HEK293 (cell line): ENCODE data around the gene PAN2.

Source experiments
- CTCF ChIA-PET: fragments of 350-600 bp; formaldehyde crosslinking; extraction: SDS; loops from one replicate; lab custom pipeline; 2021; ENCODE audit warnings: antibody characterized with exemption; lab: Yijun Ruan, JAX
- POLR2A ChIA-PET: fragments of 300-600 bp; formaldehyde crosslinking; extraction: SDS; loops from one replicate; lab custom pipeline; 2020; ENCODE audit warnings: antibody characterized with exemption, inconsistent platforms; lab: Yijun Ruan, JAX
- H3K27ac ChIP-seq: fragments of 200-500 bp; sonication (Bioruptor generic); 2 replicates; pipeline ENCODE4 v1.5.1; 2014; ENCODE audit warnings: low read depth, low read length, control low read depth, inconsistent platforms; ENCODE audit errors: extremely low read depth
- H3K36me3 ChIP-seq, 2 experiments: fragments of 200-500 bp in 1 of 2; sonication (Bioruptor generic) in 1 of 2; 1 replicate in 1 of 2; 2 replicates in 1 of 2; pipeline ENCODE4 v1.5.1; 2014 to 2017; ENCODE audit warnings: inconsistent platforms in 2 of 2, low read length in 2 of 2; ENCODE audit not compliant: control insufficient read depth in 2 of 2, insufficient read depth in 1 of 2
- H3K4me1 ChIP-seq: fragments of 200-500 bp; sonication (Bioruptor generic); 2 replicates; pipeline ENCODE4 v1.5.1; 2014; ENCODE audit warnings: mild to moderate bottlenecking, low read length, inconsistent platforms; ENCODE audit not compliant: control insufficient read depth, insufficient read depth
- H3K4me3 ChIP-seq: 2 replicates; pipeline ENCODE4 v1.5.1; 2011; ENCODE audit warnings: low read depth, mild to moderate bottlenecking, control low read depth, low read length, moderate library complexity
- H3K9me3 ChIP-seq: fragments of 200-500 bp; sonication (Bioruptor generic); 2 replicates; pipeline ENCODE4 v1.5.1; 2014; ENCODE audit warnings: low read depth, low read length, inconsistent platforms; ENCODE audit not compliant: control insufficient read depth, insufficient read depth
- ATF2 ChIP-seq: fragments of 450-650 bp; formaldehyde crosslinking; IDR thresholded peaks from 2 replicates; pipeline ENCODE4 v1.5.1; 2016; ENCODE audit warnings: missing biosample characterization, missing genetic modification characterization, low read depth
- BCL11A ChIP-seq: fragments of 450-650 bp; formaldehyde crosslinking; IDR thresholded peaks from 2 replicates; pipeline ENCODE4 v1.5.1; 2016; ENCODE audit warnings: low read depth, missing biosample characterization, missing genetic modification characterization
- EGR2 ChIP-seq: fragments of 450-650 bp; formaldehyde crosslinking; IDR thresholded peaks from 2 replicates; pipeline ENCODE4 v1.5.1; 2016; ENCODE audit warnings: low read depth, missing biosample characterization, missing genetic modification characterization
- SETDB1 ChIP-seq: IDR thresholded peaks from one replicate; pipeline ENCODE4 v1.6.1; 2017; ENCODE audit warnings: mild to moderate bottlenecking, low read length, moderate library complexity, mixed read lengths; ENCODE audit not compliant: insufficient read length
- ZBTB6 ChIP-seq: fragments of 450-650 bp; formaldehyde crosslinking; IDR thresholded peaks from 2 replicates; pipeline ENCODE4 v1.5.1; 2017; ENCODE audit warnings: missing biosample characterization, missing genetic modification characterization
- ZFHX2 ChIP-seq: fragments of 450-650 bp; formaldehyde crosslinking; conservative IDR thresholded peaks from 2 replicates; pipeline ENCODE4 v1.5.1; 2016; ENCODE audit warnings: missing biosample characterization, missing genetic modification characterization
- ZFP3 ChIP-seq: fragments of 450-650 bp; formaldehyde crosslinking; IDR thresholded peaks from 2 replicates; pipeline ENCODE4 v1.5.1; 2016; ENCODE audit warnings: low read depth, missing biosample characterization, missing genetic modification characterization
- ZNF121 ChIP-seq: fragments of 450-650 bp; formaldehyde crosslinking; IDR thresholded peaks from 2 replicates; pipeline ENCODE4 v1.5.1; 2016; ENCODE audit warnings: missing biosample characterization, missing genetic modification characterization
- ZNF274 ChIP-seq, 2 experiments: fragments of 200-500 bp in 1 of 2; fragments of 450-650 bp in 1 of 2; sonication (Bioruptor generic) in 1 of 2; formaldehyde crosslinking in 1 of 2; IDR thresholded peaks; 2 replicates each; pipeline versions ENCODE4 v1.5.1 to v1.6.1; 2014 to 2016; ENCODE audit warnings: borderline replicate concordance in 1 of 2, inconsistent platforms in 1 of 2, low read length in 1 of 2, missing biosample characterization in 1 of 2, missing genetic modification characterization in 1 of 2
- ZNF549 ChIP-seq: fragments of 450-650 bp; IDR thresholded peaks from 2 replicates; pipeline ENCODE4 v1.5.1; 2018; ENCODE audit warnings: missing biosample characterization, missing genetic modification characterization, mild to moderate bottlenecking, inconsistent platforms, moderate library complexity
- ZNF558 ChIP-seq: fragments of 450-650 bp; formaldehyde crosslinking; IDR thresholded peaks from 2 replicates; pipeline ENCODE4 v1.5.1; 2016; ENCODE audit warnings: missing biosample characterization, missing genetic modification characterization
- ZNF580 ChIP-seq: fragments of 450-650 bp; formaldehyde crosslinking; IDR thresholded peaks from 2 replicates; pipeline ENCODE4 v1.5.1; 2016; ENCODE audit warnings: missing biosample characterization, missing genetic modification characterization
- ZNF585B ChIP-seq: fragments of 450-650 bp; formaldehyde crosslinking; IDR thresholded peaks from 2 replicates; pipeline ENCODE4 v1.5.1; 2016; ENCODE audit warnings: missing biosample characterization, missing genetic modification characterization
- ZNF629 ChIP-seq: fragments of 450-650 bp; formaldehyde crosslinking; IDR thresholded peaks from 2 replicates; pipeline ENCODE4 v1.5.1; 2017; ENCODE audit warnings: missing biosample characterization, missing genetic modification characterization
- TF ChIP-seq, protein P1 (sequence below): fragments of 450-650 bp; formaldehyde crosslinking; IDR thresholded peaks from 2 replicates; pipeline ENCODE4 v1.5.1; 2016; ENCODE audit warnings: missing biosample characterization, missing genetic modification characterization
- TF ChIP-seq, protein P2 (sequence below): fragments of 450-650 bp; formaldehyde crosslinking; IDR thresholded peaks from 2 replicates; pipeline ENCODE4 v1.5.1; 2016; ENCODE audit warnings: missing biosample characterization, missing genetic modification characterization

The PAN2 gene

GRCh38 chr12:56374726-56375597 is 41.2 kb upstream of the PAN2 start:
- H3K4me3 ChIP-seq: no peak overlapping the region
- TF ChIP-seq ZNF629 (tag by site-specific recombination) (no peak), ZNF274 (IDR thresholded peaks at IDR 0.05; ENCODE audit: low read length) (no peak), ZNF274 (tag by site-specific recombination; IDR thresholded peaks at IDR 0.05; ENCODE audit: borderline replicate concordance) (no peak), ATF2 (tag by site-specific recombination) (no peak), ZNF121 (tag by site-specific recombination) (no peak), ZFHX2 (tag by site-specific recombination) (peak; percentile 36; the same call in 1 of the 2 replicates), EGR2 (peak; percentile 62; the same call in 1 of the 2 replicates), ZNF549 (no peak), ZNF558 (tag by site-specific recombination) (no peak), ZNF585B (tag by site-specific recombination) (no peak), ZFP3 (no peak), BCL11A (tag by site-specific recombination) (no peak), ZBTB6 (tag by site-specific recombination) (no peak), ZNF580 (tag by site-specific recombination) (no peak)
- TF ChIP-seq, protein P1, sequence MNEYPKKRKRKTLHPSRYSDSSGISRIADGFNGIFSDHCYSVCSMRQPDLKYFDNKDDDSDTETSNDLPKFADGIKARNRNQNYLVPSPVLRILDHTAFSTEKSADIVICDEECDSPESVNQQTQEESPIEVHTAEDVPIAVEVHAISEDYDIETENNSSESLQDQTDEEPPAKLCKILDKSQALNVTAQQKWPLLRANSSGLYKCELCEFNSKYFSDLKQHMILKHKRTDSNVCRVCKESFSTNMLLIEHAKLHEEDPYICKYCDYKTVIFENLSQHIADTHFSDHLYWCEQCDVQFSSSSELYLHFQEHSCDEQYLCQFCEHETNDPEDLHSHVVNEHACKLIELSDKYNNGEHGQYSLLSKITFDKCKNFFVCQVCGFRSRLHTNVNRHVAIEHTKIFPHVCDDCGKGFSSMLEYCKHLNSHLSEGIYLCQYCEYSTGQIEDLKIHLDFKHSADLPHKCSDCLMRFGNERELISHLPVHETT (tag by site-specific recombination): no peak
- ChIA-PET POLR2A (interaction anchor here (0.6 to 1.0 kb wide), 4 partner anchors 15 to 897 kb away, joined by 3 to 5 read pairs (median 4); partner anchors contain the start of gene STAT2), CTCF (interaction anchor here (0.6 to 0.9 kb wide), 5 partner anchors 12 to 181 kb away, joined by 3 to 5 read pairs (median 3); no protein-coding TSS in a partner anchor)
- no peaks in the 10 kb centered on the region for H3K36me3 ChIP-seq
- no peaks in the 10 kb centered on the region for H3K9me3 ChIP-seq
- no peak overlapping the region for H3K27ac ChIP-seq
- no peaks in the 10 kb centered on the region for H3K4me1 ChIP-seq

DNA sequence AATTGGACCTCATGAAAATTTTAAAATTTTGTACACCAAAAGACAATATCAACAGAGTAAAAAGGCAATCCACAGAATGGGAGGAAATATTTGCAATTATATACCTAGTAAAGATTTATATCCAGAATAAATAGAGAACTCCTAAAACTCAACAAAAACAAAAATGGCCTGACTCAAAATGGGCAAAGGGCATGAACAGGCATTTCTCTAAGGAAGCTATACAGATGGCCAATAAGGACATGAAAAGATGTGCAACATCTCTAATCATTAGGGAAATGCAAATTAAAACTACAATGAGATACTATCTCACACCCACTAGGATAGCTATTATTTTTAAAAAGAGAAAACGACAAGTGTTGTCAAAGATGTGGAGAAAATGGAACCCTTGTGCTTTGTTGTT is 39.7 kb upstream of the PAN2 start:
- H3K4me1 ChIP-seq: no peaks in the 10 kb centered on the region
- H3K9me3 ChIP-seq: no peaks in the 10 kb centered on the region
- ChIA-PET CTCF (interaction anchor here (0.5 to 0.8 kb wide), 3 partner anchors 34 to 91 kb away, joined by 3 to 6 read pairs (median 4); no protein-coding TSS in a partner anchor), POLR2A (no interaction called here)
- H3K27ac ChIP-seq: no peak overlapping the region
- TF ChIP-seq SETDB1: peak; percentile 24
- TF ChIP-seq, protein P2, sequence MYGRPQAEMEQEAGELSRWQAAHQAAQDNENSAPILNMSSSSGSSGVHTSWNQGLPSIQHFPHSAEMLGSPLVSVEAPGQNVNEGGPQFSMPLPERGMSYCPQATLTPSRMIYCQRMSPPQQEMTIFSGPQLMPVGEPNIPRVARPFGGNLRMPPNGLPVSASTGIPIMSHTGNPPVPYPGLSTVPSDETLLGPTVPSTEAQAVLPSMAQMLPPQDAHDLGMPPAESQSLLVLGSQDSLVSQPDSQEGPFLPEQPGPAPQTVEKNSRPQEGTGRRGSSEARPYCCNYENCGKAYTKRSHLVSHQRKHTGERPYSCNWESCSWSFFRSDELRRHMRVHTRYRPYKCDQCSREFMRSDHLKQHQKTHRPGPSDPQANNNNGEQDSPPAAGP: no peak
- no peaks in the 10 kb centered on the region for H3K36me3 ChIP-seq
- no peak overlapping the region for H3K4me3 ChIP-seq
